ENCODE results near the gene ARHGAP26. TPM values are rescaled to one million over a fixed set of nuclear protein-coding genes. Genes with fewer than 3 reads are reported as not detected.

Gene ARHGAP26
- total RNA-seq, 4 donors from 2014 or later = 22.3 to 40.7 (median 28.2) TPM

GRCh38 chr5:143187495-143187894, 417.3 kb downstream of the ARHGAP26 start:
- no peak for TF ChIP-seq EP300 (IDR thresholded peaks at IDR 0.05)
- no peak for TF ChIP-seq CTCF (IDR thresholded peaks at IDR 0.05)
- no peak for TF ChIP-seq POLR2AphosphoS5 (IDR thresholded peaks at IDR 0.05)
- no peak for TF ChIP-seq POLR2A (IDR thresholded peaks at IDR 0.05; ENCODE audit: low read depth)
- peaks cover 0 to 8% (median 2%) of the 10 kb centered on the region in 4 donors for H3K9me3 ChIP-seq
- H3K27me3 ChIP-seq = no peaks in the 10 kb centered on the region
- DNase-seq (ENCODE audit: extremely low spot score) = no peak
- intact Hi-C loops (cut with DNase I) = no loop called here
- peaks cover 25 to 37% (median 27%) of the 10 kb centered on the region in 4 donors for H3K4me1 ChIP-seq
- no peaks in the 10 kb centered on the region for H3K36me3 ChIP-seq
- 88% methylated on average over 8 of the region's 8 CpGs for WGBS
- no peak overlapping the region for H3K4me3 ChIP-seq
- no peak overlapping the region for H3K27ac ChIP-seq (replicated peaks in 1 of 4)

GRCh38 chr5:143188083-143188482, 417.9 kb downstream of the ARHGAP26 start:
- intact Hi-C loops (cut with DNase I) = no loop called here
- Histone ChIP-seq H3K9me3 (peaks cover 0 to 8% (median 2%) of the 10 kb centered on the region in 4 donors), H3K27me3 (no peaks in the 10 kb centered on the region), H3K36me3 (no peaks in the 10 kb centered on the region), H3K4me1 (peaks cover 20 to 31% (median 21%) of the 10 kb centered on the region in 4 donors), H3K27ac (replicated peaks in 1 of 4) (no peak overlapping the region), H3K4me3 (no peak overlapping the region)
- 100% methylated on average over 2 of the region's 2 CpGs for WGBS
- no peak for DNase-seq (ENCODE audit: extremely low spot score)
- TF ChIP-seq CTCF (IDR thresholded peaks at IDR 0.05) (no peak), POLR2AphosphoS5 (IDR thresholded peaks at IDR 0.05) (no peak), EP300 (IDR thresholded peaks at IDR 0.05) (no peak), POLR2A (IDR thresholded peaks at IDR 0.05; ENCODE audit: low read depth) (no peak)

- H3K36me3 ChIP-seq = no peaks in the 10 kb centered on the region
- peaks cover 14 to 26% (median 16%) of the 10 kb centered on the region in 4 donors for H3K4me1 ChIP-seq
- no peak for DNase-seq (ENCODE audit: extremely low spot score)
- H3K27me3 ChIP-seq = no peaks in the 10 kb centered on the region
- WGBS = 96% methylated on average over 3 of the region's 3 CpGs
- no peak overlapping the region for H3K4me3 ChIP-seq
- H3K27ac ChIP-seq (replicated peaks in 1 of 4) = no peak overlapping the region
- TF ChIP-seq POLR2A (IDR thresholded peaks at IDR 0.05; ENCODE audit: low read depth) (no peak), CTCF (IDR thresholded peaks at IDR 0.05) (no peak), POLR2AphosphoS5 (IDR thresholded peaks at IDR 0.05) (no peak), EP300 (IDR thresholded peaks at IDR 0.05) (no peak)
- H3K9me3 ChIP-seq = peaks cover 0 to 8% (median 2%) of the 10 kb centered on the region in 4 donors
- intact Hi-C loops (cut with DNase I) = no loop called here
These were observed 418.5 kb downstream of the ARHGAP26 start for GRCh38 chr5:143188692-143189091.

- no peaks in the 10 kb centered on the region for H3K27me3 ChIP-seq
- no peaks in the 10 kb centered on the region for H3K36me3 ChIP-seq
- DNase-seq (ENCODE audit: extremely low spot score) = no peak
- TF ChIP-seq POLR2A (IDR thresholded peaks at IDR 0.05; ENCODE audit: low read depth) = no peak
- TF ChIP-seq EP300 (IDR thresholded peaks at IDR 0.05) = no peak
- TF ChIP-seq POLR2AphosphoS5 (IDR thresholded peaks at IDR 0.05) = no peak
- no peak for TF ChIP-seq CTCF (IDR thresholded peaks at IDR 0.05)
- peaks cover 0 to 8% (median 2%) of the 10 kb centered on the region in 4 donors for H3K9me3 ChIP-seq
- WGBS = 97% methylated on average over 3 of the region's 3 CpGs
- intact Hi-C loops (cut with DNase I) = no loop called here
- no peak overlapping the region for H3K27ac ChIP-seq (replicated peaks in 1 of 4)
- H3K4me1 ChIP-seq = peaks cover 12 to 19% (median 16%) of the 10 kb centered on the region in 4 donors
- H3K4me3 ChIP-seq = no peak overlapping the region
These were observed 420.2 kb downstream of the ARHGAP26 start for GRCh38 chr5:143190260-143190810.

- no peaks in the 10 kb centered on the region for H3K27me3 ChIP-seq
- intact Hi-C loops (cut with DNase I) = no loop called here
- H3K4me3 ChIP-seq = no peak overlapping the region
- no peak overlapping the region for H3K27ac ChIP-seq (replicated peaks in 1 of 4)
- H3K9me3 ChIP-seq = peaks cover 0 to 8% (median 2%) of the 10 kb centered on the region in 4 donors
- 100% methylated on average over 4 of the region's 4 CpGs for WGBS
- peaks cover 10 to 20% (median 15%) of the 10 kb centered on the region in 4 donors for H3K4me1 ChIP-seq
- no peak for DNase-seq (ENCODE audit: extremely low spot score)
- no peaks in the 10 kb centered on the region for H3K36me3 ChIP-seq
- TF ChIP-seq POLR2AphosphoS5 (IDR thresholded peaks at IDR 0.05) = no peak
- TF ChIP-seq EP300 (IDR thresholded peaks at IDR 0.05) = no peak
- TF ChIP-seq POLR2A (IDR thresholded peaks at IDR 0.05; ENCODE audit: low read depth) = no peak
- TF ChIP-seq CTCF (IDR thresholded peaks at IDR 0.05) = no peak
These were observed 421.5 kb downstream of the ARHGAP26 start for GRCh38 chr5:143191720-143192119.
